ENCODE data around the gene NDUFC1. TPM values are rescaled to one million over a fixed set of nuclear protein-coding genes. Genes with fewer than 3 reads are reported as not detected.
A peak's percentile ranks its signal among the peaks of the same experiment; 100 is the strongest.

NDUFC1 gene
- total and polyA plus RNA-seq, 2 experiments from 2014 or later = 31.8 to 367 TPM

GRCh38 chr4:139299536-139299935 lies 2.7 kb downstream of the NDUFC1 start:
- H3K79me2 ChIP-seq (replicated peaks; ENCODE audit: insufficient read depth) = peaks cover 47% of the 10 kb centered on the region

More at GRCh38 chr4:139299536-139299935, 2.7 kb downstream of the NDUFC1 start:
- Histone ChIP-seq H3K4me1 (ENCODE audit: insufficient read depth) (peaks cover 26% of the 10 kb centered on the region; the same call in 1 of the 2 replicates), H3K4me3 (peak overlapping the region; percentile 83), H2AFZ (no peak overlapping the region), H3K36me3 (ENCODE audit: insufficient read depth) (no peaks in the 10 kb centered on the region), H4K20me1 (replicated peaks; ENCODE audit: insufficient read depth) (peaks cover 17% of the 10 kb centered on the region), H3K27me3 (ENCODE audit: insufficient read depth) (no peaks in the 10 kb centered on the region), H3K27ac (ENCODE audit: low read depth) (no peak overlapping the region), H3F3A (replicated peaks; ENCODE audit: low read depth) (no peaks in the 10 kb centered on the region; the same call in 1 of the 2 replicates), H3K9me2 (ENCODE audit: insufficient read depth) (no peaks in the 10 kb centered on the region), H3K4me2 (peak overlapping the region; percentile 86)
- Mint-ChIP-seq H3K27ac (no peak overlapping the region), H3K9me3 (no peaks in the 10 kb centered on the region; the same call in 2 of the 3 replicates), H3K4me3 (peak overlapping the region; percentile 99), H3K27me3 (ENCODE audit: insufficient read depth, low read depth, poor library complexity) (peaks cover 18% of the 10 kb centered on the region), H3K36me3 (ENCODE audit: low read depth) (peaks cover 26% of the 10 kb centered on the region), H3K4me1 (peaks cover 23% of the 10 kb centered on the region; the same call in 2 of the 3 replicates)
- DNase-seq (ENCODE audit: low spot score) = no peak
- ATAC-seq = no peak
- TF ChIP-seq EZH2 (IDR thresholded peaks at IDR 0.05; ENCODE audit: low read depth, unreplicated experiment) (no peak), ZNF331 (CRISPR knock-in tag; IDR thresholded peaks at IDR 0.05; ENCODE audit: low read depth) (no peak), CREB1 (CRISPR knock-in tag; IDR thresholded peaks at IDR 0.05; ENCODE audit: low read depth) (no peak), ETS1 (IDR thresholded peaks at IDR 0.05) (no peak), EZH2phosphoT487 (IDR thresholded peaks at IDR 0.05; ENCODE audit: unreplicated experiment) (no peak), POLR2AphosphoS5 (IDR thresholded peaks at IDR 0.05; ENCODE audit: low read depth) (no peak)
- TF ChIP-seq, protein P1, sequence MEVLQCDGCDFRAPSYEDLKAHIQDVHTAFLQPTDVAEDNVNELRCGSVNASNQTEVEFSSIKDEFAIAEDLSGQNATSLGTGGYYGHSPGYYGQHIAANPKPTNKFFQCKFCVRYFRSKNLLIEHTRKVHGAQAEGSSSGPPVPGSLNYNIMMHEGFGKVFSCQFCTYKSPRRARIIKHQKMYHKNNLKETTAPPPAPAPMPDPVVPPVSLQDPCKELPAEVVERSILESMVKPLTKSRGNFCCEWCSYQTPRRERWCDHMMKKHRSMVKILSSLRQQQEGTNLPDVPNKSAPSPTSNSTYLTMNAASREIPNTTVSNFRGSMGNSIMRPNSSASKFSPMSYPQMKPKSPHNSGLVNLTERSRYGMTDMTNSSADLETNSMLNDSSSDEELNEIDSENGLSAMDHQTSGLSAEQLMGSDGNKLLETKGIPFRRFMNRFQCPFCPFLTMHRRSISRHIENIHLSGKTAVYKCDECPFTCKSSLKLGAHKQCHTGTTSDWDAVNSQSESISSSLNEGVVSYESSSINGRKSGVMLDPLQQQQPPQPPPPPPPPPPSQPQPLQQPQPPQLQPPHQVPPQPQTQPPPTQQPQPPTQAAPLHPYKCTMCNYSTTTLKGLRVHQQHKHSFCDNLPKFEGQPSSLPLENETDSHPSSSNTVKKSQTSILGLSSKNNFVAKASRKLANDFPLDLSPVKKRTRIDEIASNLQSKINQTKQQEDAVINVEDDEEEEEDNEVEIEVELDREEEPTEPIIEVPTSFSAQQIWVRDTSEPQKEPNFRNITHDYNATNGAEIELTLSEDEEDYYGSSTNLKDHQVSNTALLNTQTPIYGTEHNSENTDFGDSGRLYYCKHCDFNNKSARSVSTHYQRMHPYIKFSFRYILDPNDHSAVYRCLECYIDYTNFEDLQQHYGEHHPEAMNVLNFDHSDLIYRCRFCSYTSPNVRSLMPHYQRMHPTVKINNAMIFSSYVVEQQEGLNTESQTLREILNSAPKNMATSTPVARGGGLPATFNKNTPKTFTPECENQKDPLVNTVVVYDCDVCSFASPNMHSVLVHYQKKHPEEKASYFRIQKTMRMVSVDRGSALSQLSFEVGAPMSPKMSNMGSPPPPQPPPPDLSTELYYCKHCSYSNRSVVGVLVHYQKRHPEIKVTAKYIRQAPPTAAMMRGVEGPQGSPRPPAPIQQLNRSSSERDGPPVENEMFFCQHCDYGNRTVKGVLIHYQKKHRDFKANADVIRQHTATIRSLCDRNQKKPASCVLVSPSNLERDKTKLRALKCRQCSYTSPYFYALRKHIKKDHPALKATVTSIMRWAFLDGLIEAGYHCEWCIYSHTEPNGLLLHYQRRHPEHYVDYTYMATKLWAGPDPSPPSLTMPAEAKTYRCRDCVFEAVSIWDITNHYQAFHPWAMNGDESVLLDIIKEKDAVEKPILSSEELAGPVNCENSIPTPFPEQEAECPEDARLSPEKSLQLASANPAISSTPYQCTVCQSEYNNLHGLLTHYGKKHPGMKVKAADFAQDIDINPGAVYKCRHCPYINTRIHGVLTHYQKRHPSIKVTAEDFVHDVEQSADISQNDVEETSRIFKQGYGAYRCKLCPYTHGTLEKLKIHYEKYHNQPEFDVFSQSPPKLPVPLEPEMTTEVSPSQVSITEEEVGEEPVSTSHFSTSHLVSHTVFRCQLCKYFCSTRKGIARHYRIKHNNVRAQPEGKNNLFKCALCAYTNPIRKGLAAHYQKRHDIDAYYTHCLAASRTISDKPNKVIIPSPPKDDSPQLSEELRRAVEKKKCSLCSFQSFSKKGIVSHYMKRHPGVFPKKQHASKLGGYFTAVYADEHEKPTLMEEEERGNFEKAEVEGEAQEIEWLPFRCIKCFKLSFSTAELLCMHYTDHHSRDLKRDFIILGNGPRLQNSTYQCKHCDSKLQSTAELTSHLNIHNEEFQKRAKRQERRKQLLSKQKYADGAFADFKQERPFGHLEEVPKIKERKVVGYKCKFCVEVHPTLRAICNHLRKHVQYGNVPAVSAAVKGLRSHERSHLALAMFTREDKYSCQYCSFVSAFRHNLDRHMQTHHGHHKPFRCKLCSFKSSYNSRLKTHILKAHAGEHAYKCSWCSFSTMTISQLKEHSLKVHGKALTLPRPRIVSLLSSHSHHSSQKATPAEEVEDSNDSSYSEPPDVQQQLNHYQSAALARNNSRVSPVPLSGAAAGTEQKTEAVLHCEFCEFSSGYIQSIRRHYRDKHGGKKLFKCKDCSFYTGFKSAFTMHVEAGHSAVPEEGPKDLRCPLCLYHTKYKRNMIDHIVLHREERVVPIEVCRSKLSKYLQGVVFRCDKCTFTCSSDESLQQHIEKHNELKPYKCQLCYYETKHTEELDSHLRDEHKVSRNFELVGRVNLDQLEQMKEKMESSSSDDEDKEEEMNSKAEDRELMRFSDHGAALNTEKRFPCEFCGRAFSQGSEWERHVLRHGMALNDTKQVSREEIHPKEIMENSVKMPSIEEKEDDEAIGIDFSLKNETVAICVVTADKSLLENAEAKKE (CRISPR knock-in tag; IDR thresholded peaks at IDR 0.05) = no peak
- TF ChIP-seq, protein P2, sequence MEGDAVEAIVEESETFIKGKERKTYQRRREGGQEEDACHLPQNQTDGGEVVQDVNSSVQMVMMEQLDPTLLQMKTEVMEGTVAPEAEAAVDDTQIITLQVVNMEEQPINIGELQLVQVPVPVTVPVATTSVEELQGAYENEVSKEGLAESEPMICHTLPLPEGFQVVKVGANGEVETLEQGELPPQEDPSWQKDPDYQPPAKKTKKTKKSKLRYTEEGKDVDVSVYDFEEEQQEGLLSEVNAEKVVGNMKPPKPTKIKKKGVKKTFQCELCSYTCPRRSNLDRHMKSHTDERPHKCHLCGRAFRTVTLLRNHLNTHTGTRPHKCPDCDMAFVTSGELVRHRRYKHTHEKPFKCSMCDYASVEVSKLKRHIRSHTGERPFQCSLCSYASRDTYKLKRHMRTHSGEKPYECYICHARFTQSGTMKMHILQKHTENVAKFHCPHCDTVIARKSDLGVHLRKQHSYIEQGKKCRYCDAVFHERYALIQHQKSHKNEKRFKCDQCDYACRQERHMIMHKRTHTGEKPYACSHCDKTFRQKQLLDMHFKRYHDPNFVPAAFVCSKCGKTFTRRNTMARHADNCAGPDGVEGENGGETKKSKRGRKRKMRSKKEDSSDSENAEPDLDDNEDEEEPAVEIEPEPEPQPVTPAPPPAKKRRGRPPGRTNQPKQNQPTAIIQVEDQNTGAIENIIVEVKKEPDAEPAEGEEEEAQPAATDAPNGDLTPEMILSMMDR (conservative IDR thresholded peaks at IDR 0.05; ENCODE audit: low read depth in 2 of 2) = no peak
